NCI-H2196 treated with DMSO at 0.1 percent for 48 hours (cell line): ENCODE data around the gene SLC40A1.

Source experiments
- DNase-seq: peaks from one replicate; lab custom pipeline; 2025; ENCODE audit not compliant: unreplicated experiment; lab: John Stamatoyannopoulos, UW

The SLC40A1 gene

DNA sequence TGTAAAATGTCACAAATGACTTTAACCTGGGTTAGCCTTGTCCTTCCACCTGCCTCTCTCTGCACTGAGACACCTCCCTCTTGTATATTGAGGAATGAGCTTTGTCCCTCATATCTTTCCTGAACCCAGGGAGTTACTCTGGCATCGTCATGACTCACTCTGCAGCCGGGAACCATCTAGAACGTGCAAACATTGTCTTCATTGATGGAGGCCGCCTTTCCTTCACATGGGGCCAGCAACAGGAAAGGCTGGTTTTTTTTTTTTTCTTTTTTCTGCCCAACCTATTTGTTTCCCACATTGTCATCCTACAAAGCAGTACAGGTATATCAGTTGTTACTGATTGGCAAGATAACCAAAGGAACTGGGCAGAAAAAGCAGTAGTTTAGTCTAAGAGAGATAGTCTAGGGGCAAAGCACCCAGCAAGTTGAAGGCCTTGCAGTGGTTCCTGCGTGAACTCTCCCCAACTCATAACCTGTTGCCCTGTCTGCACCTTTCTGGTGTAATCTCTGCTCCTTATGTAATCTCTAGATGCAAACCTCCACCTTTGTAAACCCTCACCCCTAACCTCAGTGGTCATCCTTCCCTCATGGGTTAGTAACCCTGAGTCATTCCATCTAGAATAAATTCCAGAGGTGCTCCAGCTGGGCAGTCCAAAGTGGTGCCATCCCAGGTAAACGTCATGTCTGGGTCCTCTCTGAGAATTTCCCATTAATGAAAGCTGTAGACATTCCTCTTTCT is 38.3 kb downstream of the SLC40A1 start:
- DNase-seq = no peak

DNA sequence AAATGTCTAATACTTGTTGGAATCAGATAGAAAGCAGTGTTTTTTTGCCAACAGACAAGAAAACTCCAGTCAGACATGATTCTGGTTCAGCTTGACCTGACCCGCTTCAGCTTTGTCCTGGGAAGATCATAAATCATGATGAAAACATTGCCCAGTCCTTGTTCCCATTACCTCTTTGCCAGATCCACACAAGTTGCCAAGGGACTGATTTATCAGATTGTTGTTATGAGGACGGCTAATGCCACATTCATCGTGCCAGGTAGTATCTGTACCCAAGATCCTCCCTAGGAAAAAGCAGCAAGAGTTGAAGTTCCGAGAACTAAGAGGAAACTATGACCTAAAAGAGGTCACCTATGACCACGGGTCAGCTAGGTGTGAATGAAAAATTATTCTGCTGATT is 39.0 kb downstream of the SLC40A1 start:
- no peak for DNase-seq

DNA sequence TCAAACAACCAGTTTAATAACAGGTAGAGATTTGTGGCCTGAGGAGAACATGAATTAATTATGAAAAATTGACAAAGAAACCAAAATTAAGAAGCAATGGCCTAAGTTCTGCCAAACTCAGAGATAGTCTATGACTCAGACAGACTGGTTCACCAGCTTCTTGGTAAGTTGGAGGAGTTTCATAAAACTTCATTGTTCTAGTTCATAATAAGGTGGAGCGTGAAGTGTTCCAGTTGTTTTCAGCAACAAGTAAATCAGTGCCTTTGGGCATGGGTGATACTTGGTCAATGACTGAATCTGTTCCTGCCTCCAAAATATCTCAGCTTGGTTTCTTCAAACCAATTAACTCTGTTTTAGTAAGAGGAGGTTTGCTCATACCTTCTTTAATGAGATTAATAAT is 40.0 kb downstream of the SLC40A1 start:
- DNase-seq = no peak

DNA sequence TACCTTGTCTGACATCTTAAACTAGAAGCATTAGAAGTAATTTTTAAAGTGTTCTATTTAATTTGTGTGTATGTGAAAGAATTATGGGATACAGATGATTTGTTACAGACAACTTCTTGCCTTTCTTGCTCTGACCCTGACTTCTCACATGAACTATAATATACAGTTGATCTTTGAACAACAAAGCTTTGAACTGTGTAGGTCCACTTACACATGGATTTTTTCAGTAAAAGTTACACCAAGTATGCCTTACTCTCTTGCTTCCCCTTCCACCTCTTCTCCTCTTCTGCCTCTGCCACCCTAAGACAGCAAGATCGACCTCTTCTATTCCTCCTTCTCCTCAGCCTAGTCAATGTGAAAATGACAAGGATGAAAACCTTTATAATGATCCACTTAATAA is 42.2 kb downstream of the SLC40A1 start:
- no peak for DNase-seq

DNA sequence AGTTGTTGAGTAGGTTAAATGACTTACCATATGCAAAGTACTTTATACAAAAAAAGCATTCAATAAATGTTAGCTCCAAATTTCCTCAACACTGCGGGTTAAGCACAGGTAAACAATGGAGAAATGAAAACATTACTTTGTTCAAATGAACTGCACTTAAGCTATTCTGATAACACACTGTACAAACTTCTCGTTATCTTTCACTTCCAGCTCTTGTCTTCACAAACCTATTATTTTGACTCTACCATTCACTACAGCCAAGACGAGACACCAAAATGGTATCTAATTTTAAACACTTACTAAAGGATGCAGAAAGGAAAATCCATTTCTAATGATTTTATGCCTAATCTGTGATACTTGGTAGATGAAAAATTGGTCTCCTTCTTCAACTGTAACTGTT is 43.8 kb downstream of the SLC40A1 start:
- no peak for DNase-seq

DNA sequence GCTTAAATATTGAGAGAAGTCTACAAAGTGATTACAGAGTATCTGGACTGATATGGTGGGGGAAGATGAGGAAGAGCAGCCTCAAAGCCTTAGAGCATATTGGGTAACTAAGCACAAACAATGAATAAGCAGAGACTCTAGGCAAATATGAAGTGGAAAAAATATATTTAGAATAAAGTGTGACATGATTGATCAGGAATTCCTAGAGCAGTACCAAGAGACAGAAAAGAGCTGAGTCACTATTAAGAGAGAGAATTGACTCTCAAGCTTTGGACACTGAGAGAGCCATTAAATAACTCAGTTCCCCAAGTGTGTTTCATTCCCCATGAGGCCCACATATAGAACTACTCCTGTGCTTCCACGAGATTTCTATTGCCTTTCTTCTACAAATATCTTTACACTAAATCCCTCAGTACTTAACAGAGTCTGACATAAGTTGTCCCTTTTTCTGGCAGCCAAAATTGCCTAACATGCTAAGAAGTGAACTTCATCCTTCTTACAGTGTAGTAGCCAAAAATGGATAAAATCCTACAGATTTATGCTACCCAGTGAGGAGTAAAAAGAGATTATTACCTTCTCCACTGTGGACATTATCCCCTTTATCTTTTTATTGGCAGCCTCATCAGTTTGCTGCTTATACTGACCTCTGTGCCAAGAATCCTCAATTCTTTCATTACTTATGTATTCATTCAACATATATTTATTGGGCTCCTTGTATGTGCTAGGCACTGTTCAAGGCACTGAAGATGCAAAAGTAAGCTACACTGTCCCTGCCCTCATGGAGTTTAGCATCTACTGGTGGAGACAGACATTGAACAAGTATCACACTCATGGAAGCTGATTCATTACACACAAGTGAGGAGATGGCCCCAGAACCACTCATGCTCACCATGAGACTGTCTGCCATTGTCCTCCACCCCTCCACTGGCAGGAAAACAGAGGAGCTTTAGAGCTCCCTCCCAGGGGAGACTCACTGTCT is 45.4 kb downstream of the SLC40A1 start:
- DNase-seq = no peak

DNA sequence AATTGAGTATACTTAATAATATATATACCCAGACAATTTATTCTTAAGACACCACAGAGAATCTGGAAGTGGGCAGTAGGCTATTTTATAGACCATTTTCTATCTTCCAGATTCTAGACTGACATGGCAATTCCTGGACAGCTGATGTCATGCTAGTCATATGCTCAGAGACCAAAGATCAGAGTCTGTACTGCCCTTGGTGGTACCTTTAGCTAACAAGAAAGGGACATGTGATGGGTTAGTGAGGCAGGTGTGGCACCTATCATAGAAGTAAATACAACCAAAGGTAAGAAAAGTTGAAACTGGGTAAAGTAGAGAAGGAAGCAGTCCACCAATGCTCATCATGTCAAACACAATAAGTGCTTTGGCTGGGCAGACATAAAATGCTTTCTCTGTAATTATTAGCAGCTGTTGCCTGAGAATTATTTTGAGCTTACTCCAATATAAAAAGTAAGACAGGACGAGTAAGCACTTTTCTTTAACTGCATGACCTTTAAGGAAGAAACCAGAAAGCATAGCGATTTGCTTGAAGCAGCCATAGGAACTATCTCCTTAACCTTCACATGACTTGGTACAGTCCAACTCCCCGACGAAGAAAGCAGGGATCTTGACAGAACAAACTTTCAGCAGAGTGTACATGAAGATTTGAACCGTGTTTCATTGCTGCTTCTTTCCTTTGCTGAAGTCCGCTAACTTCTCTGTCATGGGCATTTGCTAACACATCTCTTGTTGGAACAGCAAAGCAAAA is 47.1 kb downstream of the SLC40A1 start:
- no peak for DNase-seq

DNA sequence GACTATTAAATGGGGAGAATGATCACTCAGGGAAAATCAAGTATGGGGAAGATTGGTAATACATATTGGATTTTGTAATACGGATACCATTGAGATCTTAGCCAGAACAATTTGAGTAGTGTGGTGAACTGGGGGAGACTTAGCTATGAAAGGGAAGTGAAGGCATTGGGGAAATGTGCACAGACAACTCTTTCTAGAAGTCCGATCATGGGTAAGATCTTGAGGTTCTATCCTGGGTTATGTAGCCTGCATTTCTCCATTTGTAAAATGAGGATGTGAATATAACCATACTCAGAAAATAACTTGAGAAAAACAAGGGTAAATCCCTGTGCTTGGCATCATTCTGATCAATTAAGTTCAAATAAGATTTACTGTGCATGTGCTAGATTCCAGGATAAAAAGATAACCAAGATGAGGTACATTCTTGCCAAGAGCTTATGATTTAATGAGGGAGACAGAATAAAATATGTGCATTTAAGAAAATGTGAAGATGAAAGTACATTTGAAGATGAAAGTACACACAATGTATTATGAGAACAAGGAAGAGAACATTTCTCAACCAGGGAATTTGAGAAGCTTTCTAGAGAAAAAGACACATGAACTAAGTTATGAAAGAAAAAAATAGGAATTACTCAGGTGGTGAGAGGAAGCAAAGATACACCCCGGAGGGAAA is 49.5 kb downstream of the SLC40A1 start:
- DNase-seq = no peak

DNA sequence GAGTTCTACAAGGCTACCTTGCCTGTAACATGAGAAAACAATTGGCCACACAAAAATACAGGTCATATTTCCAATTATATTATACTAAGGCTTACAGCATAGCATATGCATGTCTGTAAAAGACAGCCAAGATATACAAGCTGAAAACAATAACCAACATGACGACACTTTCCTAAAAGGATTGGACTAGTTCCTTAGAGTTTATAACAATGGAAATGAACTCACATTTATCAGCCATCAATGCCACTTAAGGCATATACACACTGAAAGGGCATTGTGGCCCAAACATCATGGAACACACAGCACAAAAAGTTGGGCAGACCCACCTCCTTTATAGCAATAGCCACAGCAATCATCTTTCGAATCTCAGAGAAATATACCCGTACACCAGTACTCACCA is 52.0 kb downstream of the SLC40A1 start:
- no peak for DNase-seq

DNA sequence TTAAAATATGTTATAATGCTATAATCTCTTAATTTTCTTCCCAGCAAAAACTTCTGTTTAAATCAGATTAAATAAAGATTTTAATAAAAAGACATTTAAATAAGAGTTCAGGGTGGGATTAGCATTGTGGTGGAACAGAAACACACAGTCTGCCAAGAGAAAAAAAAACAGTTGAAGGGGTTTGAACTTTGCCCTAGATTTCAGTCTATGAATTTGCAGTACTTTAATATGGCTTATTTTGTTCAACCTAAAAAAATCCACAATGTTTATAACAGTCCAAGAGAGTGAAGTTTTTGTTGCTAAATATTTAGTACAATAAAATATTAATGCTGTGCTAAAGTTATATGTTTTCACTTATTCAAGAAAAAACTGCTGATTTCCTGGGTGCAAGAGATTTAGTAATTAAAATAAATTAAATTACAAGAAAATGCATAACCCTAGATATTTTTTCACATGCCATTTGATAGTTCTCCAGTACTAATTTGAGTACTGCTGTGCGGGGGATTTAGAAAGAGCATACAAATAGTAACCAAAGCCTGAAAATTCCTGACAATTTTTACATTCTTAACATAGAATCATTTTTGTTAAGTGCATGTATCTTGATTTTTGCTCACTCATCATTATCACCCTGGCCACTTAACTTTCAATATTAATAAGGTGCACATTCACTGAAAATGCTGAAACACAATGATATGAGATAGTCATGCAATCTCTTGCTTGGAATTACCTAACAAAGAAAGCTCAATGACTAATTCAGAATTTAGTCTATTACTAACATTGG is 52.6 kb downstream of the SLC40A1 start:
- DNase-seq = no peak

DNA sequence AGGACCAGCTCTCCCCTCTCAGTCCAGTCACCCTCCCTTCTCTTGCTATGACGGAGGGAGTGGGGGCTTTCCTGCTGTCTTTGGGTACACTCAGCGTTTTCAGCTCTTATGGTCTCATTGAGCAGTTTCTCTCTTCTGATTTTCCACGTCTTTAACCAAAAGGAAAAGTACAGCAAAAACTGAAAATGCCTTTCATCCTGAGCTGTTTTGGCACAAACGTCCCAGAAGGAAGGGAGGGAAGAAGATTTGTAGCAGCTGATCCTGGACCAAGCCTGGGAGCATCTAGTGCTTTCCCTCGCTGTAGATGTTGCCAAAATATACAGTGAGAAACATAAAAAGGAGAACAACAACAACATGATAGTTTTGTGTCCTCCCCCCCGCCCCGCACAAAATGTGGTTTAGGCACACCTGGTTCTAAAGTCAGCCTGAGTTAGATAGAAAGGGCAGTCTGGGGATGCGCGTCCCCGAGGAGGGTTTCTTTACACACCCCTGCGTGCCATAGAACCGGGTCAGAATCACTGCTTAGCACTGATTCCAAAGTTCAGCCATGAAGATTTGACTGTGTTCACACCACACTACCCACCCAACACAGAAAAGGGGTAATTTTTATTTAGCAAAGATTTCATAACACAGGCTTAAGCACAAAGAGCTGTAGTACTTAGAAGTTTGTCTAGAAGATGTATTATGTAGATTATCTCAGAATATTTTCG is 53.4 kb downstream of the SLC40A1 start:
- DNase-seq = no peak

DNA sequence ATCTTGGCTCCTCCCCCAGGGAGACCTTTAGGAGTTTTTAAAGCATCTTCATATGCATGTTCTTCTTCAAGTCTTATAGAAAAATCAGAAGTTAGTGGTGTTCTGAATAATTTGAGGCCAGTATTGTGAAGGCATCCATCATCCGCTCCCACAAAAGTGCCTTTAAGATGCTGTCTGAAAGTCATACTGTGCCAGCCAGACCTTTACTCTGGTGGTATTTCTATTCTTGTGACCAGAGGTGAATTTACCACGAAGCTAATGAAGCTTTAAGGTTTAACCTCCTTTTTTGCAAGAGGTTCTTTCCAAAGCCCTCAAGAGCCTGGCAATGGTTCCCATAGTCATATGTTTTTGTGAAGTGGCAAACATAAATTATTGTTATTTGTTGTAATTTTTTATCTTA is 54.3 kb downstream of the SLC40A1 start:
- no peak for DNase-seq

DNA sequence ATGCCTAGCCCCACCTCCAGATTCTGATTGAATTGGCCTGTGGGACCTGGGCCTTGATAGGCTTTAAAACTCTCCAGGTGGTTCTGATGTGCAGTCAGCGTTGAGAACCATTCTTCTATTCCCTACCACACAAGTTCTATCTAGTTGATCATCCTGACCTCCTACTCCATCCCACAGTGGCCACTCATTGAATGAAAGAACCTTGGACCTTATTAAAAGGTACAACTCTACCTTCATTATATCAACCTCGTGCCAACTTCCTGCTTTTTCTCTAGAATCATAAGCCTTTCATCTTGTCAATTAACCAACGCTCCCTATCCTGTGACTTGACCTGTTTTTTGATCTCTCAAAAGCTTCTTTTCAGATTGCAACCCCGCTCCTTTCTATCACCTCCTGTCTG is 55.8 kb downstream of the SLC40A1 start:
- DNase-seq = no peak

DNA sequence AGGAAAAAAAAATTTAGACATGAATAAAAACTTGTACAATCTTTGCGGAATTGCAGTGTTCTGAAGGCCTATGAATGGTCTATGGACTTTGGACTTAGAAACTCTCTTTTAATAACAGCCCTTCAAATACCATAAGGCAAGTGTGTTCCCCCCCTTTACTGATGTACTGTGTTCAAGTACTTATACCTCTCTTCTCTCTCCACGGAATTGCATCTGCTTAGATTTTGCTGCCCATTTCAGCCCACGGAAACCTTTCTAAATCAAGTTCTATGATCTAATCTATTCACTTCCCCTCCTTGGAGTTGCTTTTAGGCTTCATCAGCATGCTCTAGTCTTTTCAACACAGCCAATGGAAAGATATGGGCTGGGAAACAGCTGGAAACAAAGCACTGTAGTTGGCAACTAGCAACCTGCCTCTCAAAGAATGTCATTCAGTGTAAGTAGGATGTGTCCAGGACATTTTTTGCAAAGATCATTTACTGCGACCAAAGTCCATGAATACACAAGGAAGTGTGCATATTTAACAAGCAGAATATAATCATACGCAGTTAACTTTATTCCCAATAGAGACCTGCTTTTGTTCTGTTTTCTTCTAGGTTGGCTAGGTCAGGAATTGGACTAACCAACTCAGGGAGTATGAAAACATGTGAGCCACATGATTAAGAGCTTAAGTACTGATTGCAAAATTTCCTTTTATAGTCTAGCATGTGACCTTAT is 58.0 kb downstream of the SLC40A1 start:
- no peak for DNase-seq

DNA sequence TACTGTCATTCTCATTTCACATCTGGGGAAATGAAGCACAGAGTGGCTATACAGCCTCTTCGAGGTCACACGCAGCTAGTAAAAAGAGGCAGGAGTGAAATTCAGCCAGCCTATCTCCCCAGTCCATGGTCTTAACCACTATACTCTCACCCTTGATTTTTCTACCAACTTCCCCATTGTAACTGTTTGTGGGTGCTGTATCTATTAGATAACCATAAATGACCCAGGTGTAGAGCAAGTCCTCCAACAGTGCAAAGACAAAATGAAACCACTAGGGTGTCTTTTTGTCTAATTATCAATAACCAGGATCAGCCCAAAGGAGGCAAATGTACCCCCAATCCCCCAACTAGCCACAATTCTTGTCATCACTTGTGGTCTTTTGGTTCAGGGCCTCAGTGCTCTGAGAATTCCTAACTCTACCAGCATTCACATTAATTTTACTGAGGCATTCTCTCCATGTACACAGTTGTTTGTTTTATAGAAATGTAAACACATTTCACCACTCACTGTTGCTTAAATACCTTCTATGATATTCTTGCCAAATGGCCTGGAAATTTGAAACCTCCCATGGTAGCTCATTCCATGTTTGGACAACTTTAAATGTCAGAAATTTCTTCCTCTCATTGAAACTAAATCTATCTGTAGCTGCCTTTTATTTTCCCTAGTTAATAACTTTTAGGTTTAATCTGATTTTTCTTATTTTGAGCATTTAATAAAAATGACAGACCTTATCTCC is 58.7 kb downstream of the SLC40A1 start:
- no peak for DNase-seq

DNA sequence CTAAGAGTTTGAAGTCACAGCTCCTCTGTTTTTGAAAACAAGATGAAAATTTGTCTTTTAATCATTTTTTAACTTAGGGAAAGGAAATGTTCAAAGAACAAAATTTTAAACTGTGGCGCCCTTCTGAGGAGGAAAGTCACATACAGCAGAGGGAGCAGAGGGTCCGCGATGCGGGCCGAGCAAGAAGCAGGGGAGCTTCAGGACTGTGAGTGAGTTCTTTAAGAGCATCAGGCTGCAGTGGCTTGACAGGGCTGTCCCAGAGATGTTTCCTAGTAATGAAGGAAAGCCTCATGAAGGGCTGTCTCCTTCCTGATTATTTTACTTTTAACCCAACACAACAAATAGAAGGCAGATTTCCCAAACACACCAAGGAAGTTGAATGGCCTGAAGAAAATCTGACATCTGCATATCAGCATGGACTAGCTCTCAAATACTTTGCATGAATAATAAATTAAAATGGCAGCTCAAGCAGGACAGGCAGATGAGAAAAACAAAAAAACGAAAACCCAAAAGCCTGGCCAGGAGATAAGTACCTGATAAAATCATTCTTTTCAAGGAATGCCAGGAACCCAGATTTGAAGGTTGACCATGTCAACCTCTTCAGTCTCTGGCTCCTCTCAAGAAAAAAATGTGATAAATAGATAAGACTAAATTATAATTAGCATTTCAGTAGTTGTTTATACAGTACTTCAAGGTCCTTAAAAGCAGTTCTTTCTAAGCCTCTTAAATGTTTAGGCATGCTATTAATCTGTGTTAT is 60.8 kb downstream of the SLC40A1 start:
- no peak for DNase-seq

DNA sequence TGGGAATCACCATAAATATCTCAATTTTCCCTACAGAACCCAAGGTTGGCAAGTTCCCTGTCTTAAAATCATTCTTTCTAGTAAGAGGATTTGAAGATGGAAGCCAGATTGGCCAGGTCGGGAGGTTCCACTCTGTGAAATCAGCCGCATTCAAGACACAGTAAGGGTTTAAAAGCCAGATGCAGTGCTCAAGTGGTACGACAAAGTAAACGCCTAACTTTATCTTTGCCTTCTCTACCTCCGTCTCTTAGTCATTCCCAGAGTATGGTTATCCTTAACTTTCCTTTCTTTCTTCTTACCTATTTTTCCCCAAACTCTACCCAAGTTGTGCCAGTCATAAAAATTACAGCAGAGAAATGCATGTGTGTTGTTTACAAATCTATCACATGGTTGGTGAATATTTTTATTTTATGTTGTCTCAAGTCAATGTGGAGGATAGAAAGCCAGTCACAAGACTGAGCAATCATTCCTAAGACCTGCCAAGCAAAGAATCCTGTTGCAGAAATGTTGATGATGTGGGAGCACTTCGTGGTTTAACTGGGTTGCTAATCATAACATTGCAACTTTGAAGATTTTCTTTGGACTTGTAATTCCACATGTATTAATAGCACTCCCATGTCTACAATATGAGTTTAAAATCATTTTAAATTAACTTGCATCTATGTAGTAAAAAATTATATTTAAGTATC is 62.6 kb downstream of the SLC40A1 start:
- DNase-seq = no peak
